SW480 (cell line): ENCODE data around the gene SCAANT1.

Experiments
- DNase-seq: peaks from one replicate; pipeline ENCODE4 v3.0.0-alpha.2; 2016; ENCODE audit warnings: low spot score

The SCAANT1 gene

DNA sequence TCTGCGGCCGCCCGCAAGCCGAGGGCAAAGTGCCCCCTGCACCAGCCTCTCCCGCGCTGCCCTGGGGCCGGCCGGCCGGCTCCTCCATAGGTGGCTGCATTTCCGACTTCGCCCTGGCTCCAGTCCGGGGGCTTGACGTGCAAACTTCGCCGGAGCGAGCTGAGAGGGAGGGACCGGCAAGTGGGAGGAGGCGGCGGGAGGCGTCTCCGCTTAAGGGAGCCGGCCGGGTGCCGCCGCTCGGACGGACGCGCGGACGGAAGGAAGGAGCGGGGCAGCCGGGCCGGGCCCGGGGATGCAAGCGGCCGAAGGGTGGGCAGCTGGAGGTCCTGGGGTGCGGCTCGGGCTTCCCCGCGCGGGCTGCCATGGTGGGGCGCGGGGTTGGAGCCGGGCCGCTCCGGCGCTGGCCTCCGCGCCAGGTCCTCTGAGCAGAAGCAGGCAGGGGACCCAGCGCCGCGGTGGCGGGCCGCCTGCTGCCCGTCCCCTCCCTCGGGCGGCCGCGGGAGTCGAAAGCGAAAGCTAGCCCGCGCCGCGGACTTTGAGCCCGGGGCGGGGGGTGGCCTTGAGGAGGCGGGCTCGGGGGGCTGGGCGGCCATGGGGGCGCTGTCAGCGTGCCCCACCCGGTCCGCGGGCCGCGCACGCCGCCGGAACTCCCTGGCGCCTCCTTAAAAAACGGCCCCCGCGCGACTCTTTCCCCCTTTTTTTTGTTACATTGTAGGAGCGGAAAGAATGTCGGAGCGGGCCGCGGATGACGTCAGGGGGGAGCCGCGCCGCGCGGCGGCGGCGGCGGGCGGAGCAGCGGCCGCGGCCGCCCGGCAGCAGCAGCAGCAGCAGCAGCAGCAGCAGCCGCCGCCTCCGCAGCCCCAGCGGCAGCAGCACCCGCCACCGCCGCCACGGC, at the start of gene SCAANT1:
Gene SCAANT1 (minus strand): TSS at position 511 of the 895 bp plus-strand sequence.
- peak; percentile 89 for DNase-seq

DNA sequence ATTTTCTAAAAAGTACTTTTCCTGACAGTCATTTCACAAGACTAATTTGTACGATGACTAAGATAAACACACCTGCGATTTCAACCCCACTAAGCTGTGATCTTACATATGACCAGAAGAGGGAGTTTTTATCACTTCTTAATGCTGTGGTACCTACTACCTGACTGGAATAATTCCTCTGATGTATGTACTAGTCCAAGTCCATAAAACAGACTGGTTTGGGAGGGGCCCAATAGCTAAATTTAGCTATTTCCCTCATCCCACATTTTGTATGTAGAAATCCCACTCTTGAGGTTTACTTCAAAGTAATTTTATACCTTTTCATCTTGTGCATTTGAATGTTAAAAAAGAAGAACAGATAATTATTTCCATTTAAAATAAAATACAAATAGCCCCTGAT, 49.7 kb upstream of the SCAANT1 start:
- peak; percentile 78 for DNase-seq

DNA sequence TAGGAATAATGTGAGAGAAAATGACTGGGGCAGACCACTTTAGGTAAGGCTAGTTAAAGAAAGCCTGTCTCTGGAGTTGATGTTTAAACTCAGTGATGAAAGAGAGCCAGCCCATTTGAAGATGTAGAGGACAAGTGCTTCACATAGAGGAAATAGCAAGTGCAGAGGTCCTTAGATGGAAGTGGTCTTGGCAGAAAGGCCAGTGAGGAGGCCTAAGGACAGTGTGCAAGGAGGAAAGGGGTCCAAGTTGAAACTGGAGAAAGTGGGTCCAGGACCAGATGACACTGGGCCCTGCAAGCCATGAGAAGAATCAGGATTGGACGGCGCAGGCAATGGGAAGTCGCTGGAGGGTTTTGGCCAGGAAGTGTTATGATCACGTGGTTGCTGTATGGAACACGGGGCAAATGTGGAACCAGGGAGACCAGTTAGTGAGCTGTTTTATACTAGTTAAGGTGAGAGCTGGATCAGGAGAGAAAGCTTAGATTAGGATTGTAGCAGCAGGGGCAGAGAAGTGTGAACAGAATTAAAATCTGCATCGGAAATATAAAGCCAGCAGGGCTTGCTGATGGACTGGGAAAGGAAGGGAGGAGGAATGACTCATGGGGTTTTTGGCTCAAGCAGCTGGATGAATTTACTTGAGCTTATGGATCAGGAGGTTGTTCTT, 48.0 kb upstream of the SCAANT1 start:
- DNase-seq = peak; percentile 30

DNA sequence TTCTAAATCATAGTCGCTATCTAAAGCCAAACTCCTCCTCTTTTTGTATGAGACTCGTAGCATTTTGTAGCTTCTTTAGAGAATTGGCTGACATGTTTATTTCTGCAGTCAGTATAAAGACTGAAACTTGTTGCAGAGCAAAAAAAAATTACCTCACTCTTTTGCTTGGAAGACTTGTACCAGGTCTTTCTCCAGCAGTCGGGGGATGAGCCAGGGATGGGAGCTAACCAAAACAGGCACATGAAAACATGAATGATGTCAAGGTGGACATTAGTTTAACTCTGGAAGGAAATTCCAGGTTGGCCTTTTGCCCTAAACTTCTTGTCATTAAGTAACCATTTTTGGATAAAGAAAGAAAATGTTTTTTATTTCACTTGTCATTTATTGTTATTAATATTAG, 47.0 kb upstream of the SCAANT1 start:
- DNase-seq = no peak

DNA sequence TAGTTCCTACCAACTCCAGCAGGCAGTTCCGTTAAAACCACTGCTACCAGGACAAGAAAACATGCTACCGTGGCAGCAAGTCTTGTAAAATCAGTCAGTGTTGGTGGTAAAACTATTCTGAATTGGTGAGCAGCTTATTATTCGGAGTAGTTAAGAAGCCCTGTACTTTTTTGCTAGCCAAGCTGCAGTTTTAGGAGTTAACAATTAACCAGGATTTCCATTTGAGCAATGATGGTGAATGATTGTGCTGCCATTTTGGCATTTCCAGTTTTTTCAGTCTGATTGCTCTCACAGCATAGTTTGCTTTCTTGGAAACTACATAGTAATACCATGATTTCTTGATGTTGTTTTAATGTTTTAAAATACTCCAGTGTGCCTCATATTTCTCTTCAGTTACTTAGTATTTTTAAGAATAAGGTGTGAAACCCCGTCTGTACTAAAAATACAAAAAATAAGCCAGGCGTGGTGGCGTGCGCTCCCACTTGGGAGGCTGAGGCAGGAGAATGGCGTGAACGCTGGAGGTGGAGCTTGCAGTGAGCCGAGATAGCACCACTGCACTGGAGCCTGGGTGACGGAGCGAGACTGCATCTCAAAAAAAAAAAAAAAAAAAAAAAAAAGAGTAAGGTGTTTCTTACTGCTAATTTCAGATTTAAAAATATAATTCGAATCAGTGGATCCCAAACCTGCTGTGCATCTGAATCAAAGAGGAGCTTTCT, 43.8 kb upstream of the SCAANT1 start:
- DNase-seq = no peak

DNA sequence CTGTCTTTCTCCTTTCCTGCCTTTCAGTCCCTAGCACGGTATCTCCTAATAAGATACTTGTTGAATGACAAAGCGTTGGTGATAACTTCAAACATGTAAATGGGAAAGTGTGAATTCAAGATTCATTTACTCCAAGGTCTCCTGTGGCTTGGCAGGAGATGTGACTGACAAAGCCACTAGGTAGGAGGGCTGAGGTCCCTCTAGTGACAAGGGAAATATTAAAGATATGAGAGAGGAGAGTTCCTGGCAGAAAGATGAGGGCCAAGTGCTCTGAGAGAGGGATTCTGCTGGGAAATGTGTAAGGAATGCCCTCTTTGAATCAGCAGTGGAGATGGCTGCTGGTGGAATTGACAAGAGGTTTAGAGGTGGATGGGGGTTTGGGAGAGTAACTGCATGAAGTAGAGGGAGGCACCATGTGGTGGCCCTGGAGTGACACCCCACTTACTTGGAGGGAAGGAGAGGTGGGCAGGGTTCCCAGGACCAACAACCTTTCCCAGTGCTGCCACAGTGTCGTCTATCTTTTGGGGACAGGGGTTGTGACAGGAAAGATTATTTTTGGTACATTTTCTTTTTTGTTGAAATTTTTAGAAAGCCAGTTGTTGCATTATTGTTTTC, 43.0 kb upstream of the SCAANT1 start:
- no peak for DNase-seq

DNA sequence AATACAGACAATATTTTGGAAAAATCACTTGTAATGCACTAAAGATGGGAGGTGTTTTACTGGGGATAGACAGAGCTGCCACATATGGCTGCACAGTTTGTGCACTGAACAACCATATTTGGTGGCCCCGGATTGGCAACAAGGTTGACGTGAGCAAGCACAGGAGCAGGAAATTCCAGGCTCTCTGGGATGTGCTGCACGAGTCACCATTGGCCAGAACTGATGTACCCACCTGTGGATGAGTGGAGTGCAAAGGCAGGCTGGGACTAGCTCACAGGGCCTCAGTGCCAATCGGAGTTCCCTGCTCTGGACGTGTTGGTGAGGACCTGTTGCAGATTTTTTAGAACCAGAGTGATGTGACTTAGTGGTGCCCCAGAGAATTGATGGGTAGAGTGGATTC, 42.0 kb upstream of the SCAANT1 start:
- DNase-seq = no peak

DNA sequence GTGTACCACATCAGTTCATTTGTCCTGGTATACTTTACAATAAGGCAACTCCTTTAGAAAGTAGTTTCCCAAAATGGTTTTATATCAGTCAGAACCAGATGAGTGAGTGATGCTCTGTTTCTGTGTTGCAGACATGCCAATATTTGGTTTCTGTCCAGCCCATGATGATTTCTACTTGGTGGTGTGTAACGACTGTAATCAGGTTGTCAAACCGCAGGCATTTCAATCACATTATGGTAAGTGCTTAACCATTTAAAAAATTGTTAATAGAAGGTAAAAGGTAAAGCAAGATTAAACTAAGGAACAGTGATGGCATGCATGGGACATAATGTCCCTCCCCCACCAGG, 40.0 kb upstream of the SCAANT1 start:
- DNase-seq = no peak

DNA sequence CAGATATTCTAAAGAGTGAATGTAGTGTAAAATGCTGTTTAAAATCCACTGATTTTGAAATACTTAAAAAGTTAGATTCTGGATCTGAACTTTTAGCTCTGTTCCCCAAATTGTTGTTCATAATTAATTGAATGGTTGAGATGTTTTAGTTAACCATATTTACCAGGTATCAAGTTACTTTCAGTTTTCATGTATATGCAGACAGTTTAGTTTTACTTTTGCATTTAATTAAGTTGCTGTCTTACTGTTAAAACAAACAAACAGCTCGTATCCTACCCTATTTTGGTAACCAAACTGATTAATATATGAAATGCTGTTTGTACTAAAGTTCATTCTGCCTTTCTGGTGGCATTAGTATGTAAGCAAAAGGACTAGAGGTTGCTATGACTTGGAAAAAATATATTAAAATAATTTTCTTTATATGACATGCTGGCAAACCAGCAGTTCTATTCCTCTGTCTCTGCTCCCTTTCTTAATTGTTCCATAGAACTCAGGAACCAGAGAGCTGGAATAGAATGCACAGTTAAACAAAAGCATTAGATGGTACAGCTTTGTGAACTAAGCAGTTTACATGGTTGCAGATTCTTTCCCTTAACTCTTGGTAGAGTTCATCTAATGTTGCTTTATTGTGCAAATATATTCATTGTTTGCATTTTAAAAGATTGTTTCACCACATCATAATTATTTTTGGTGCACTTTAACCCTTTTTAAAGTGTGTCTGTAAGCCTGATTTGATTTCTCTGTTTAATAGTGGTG, 39.5 kb upstream of the SCAANT1 start:
- DNase-seq = no peak

DNA sequence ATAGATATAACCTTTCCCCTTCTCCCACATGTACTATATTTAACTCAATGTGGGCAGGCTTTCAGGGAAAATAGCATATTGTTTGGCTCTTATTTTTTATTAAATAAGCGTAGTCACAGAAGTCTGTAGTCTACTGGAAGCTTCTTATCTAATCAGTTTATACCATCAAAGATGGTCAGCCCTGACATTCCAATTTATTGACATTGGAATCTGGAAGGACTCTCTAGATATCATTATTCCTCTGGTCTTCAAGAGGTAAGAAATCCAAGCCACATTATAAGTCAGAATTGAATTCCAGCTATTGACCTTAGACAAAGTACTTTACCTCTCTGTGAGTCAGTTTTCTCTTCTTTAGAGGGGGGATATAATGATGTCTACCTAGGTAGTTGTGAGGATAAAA, 38.5 kb upstream of the SCAANT1 start:
- no peak for DNase-seq

DNA sequence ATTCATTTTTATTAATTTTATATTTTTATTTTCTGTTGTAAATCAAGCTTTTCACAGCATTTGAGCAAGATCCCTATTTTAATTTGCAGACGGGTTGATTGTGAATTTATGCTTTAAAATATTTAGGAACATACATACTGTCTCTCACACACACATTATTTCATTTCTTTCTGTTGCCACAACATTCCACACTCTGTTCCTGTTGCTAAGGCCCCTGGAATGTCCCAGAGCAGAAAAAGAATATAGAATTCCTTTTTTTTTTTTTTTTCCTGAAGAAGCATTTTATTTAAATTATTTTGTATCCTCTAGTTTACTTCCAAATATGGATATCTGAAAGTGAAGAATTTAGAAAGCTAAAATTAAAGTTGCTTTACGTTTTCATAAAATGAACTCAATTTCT, 36.8 kb upstream of the SCAANT1 start:
- DNase-seq = no peak

DNA sequence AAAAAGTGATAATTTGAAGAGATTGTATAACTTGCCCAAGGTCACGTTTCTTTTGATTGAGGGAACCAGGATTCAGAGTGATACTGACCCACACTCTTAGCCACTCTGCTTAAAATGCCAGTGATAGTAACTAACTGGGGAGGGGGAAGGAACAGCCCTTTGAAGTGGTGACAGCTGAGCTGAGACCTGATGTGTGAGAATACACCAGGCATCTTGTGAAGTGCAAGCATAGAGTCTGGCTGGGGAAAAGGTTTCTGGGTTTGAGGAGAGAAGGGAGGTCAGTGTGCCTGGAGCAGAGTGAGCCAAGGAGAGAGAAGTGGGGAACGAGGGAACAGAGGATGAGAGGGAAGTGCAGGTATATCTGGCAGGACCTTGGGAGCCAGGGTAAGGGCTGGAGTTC, 35.4 kb upstream of the SCAANT1 start:
- no peak for DNase-seq

DNA sequence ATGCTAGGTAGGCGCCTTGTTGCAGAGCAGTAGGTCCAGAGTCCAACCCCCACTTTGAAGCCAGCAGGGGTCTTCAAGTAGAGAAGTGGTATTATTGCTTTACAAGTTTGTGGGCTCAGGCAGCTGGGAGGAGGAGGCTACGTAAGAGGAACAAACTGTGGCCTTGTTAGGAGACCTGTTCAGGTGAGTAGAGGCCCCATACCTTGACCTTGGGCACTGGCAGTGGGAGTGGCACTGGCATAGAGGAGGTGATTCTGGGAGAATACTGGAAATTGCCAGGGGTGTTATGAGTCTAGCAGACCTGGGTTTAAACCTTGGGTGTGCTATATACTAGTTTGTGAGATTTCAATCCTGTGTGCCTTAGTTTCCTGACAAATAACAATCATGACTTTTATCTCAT, 34.6 kb upstream of the SCAANT1 start:
- no peak for DNase-seq

DNA sequence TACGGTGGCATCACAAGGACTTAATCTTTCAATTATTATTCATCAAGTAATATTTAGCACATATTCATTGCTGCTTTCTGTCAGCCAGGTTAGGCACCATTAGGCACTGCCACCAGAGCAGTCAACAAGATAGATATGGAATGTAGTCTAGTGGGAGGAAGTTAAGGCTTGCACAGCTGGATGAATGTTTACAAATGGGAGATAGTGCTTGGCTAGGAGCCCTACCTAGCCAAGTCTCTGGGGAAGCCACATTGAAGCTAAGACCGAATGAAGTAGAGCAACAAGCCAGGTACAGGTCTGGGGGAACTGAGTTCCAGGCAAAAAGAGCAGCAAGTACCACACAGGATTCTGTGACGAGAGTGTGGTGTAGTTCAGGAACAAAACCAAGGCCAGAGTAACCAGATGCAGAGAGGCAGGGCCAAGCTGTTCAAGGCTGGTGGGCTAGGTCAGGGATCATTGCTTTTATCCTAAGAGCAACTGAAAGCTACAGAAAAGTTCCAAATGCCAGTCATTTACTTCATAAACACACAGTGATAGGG, 33.4 kb upstream of the SCAANT1 start:
- no peak for DNase-seq

DNA sequence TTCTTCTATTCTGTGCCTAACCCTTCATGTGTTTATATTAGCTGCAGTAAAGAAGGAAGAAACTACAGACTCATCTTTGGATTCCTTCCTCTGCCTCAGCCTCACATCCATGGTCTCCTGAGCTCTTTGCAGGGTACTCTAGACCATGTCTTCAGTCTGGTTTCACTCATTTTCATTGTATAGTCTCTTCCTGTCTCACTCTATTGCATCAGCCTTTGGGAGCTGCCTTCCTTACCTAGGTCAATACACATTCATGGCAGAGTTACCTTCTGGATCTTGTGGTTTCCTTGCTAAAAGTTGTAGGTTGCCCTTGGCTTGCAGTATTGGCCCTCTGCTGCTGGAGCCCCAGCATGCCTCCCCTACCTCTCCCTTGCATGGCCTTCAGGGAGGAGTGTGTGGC, 31.5 kb upstream of the SCAANT1 start:
- no peak for DNase-seq

DNA sequence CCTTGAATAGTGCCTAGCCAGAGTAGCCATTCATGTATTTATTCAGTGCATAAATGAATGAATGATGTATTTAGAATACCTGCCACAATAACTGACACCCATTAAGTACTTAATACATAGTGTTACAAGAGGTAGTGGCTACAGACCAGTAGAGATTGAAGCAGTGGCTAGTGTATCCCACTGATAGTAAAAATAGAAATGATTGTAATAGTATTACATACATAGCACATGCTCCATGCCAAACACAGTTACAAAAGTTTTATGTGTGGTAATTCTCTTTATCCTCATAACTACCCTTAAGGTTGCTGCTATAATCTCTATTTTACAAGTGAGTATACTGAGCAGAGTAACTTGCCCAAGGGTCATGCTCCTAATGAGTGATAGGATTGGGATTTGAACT, 30.3 kb upstream of the SCAANT1 start:
- DNase-seq = no peak

DNA sequence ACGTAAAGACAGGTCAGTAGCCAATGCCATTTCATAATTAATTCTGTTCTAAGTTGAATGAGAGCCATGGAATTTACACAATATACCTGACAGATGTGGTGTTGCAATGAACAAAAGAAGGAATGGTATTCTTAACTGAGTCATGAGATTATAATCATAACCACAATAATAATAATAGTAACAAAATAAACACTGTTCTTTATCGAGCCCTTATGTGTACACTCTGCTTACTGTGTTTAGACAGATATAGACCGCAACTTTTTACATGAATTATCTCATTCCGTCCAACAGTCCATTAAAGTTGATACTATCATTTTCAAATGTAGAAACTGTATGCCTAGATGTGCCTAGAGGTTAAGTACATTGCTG, 28.2 kb upstream of the SCAANT1 start:
- no peak for DNase-seq

DNA sequence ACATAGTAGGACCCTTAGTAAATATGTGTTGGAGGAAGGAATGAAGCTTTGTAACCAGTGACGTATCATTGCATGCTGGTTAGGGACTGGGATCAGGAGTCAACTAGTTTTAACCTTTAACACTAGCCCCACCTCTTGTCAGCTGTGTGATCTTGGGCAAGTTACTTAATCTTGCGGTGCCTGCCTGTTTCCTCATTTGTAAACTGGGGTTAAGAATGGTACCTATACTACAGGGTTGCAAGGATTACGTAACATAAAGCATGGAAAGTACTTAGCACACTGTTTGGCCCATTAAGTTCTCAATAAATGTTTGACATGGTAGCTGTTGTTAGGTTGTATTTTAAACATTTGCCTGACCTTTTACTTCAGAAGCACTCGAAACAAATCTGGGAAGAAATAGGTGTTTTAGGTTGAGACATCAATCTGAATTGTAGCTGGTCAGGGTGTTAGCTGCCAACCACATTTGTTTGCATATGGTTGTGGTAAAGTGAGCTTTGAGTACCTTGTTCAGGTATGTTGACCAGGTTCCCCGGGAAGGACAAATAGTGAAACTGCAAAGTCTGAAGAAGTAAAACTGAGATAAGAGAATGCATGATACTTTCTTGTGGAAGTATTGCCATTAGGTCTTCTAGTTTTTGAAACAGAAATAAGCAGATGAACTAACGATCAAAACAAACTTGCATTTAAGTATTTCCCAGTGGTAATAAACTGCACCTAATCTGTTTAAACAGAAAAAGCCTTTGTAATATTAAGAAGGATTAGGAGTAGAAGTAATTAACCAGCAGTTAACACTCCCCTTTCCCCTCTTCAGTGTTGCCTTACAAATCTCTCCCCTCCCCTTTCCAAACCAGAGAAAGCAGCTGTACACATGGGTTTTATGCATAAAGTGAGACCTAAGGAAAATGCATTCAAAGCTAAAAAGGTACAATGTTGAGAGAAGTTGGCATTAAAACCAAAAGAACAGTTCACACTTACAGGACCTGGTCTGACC, 25.8 kb upstream of the SCAANT1 start:
- DNase-seq = peak; percentile 33

DNA sequence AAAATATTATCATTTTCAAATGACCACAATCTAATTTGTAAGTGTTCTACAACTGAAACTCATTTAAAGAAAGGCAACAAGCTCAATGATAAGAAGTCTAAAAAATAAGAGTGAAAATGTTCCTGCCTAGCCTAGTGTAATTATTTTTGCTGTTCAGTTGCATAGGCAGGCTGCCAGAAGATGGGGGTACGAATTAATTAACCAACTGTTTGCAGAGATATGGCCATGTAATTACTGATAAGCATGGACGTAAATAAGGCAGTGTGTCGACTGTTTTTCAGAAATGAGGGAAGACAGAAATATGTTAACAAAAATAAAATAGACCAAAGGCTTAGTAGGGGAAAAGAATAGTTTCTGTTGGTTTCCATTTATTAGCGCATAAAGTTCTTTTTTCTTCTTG, 24.7 kb upstream of the SCAANT1 start:
- no peak for DNase-seq
